VCaP (cell line): ENCODE measurements around the gene PLCH2.

ENCODE experiments used
- H3K27ac ChIP-seq: fragments of 450-650 bp; 2 replicates; pipeline ENCODE4 v1.5.1; 2017
- CTCF ChIP-seq: fragments of 450-650 bp; conservative IDR thresholded peaks from 2 replicates; pipeline ENCODE4 v1.5.1; 2017; ENCODE audit warnings: mild to moderate bottlenecking, moderate library complexity

Gene PLCH2

GRCh38 chr1:2553871-2554620 lies 78.0 kb downstream of the PLCH2 start:
- no peak for TF ChIP-seq CTCF
- no peak overlapping the region for H3K27ac ChIP-seq

GRCh38 chr1:2554621-2555387 lies 78.7 kb downstream of the PLCH2 start:
- H3K27ac ChIP-seq = peak overlapping the region; percentile 92
- peak; percentile 19 for TF ChIP-seq CTCF
